Activated gamma-delta T cell treated with anti-CD3 and anti-CD28 coated beads, Interleukin-2, amount 50 U/mL, for 16 hours (primary cell): ENCODE results near the gene CEP72.

ENCODE experiments used
- DNase-seq: peaks from one replicate; pipeline ENCODE4 v3.0.0-alpha.2; 2020; ENCODE audit warnings: low read depth

Gene CEP72

GRCh38 chr5:658103-658502 lies 46.0 kb downstream of the CEP72 start:
- no peak for DNase-seq

GRCh38 chr5:659496-660263 lies 47.5 kb downstream of the CEP72 start:
- DNase-seq, result no peak

- DNase-seq, result no peak
Observed at GRCh38 chr5:660491-661030, 48.4 kb downstream of the CEP72 start.

- DNase-seq, result no peak
Observed at GRCh38 chr5:661891-662750, 50.0 kb downstream of the CEP72 start.

GRCh38 chr5:662751-663435 lies 50.8 kb downstream of the CEP72 start:
- DNase-seq, result no peak

- DNase-seq, result no peak
Observed at GRCh38 chr5:663436-664342, 51.5 kb downstream of the CEP72 start.

- DNase-seq, result no peak
Observed at GRCh38 chr5:664343-664993, 52.3 kb downstream of the CEP72 start.

- DNase-seq, result no peak
Observed at GRCh38 chr5:664994-665360, 52.8 kb downstream of the CEP72 start.

GRCh38 chr5:665541-665955 lies 53.4 kb downstream of the CEP72 start:
- no peak for DNase-seq

GRCh38 chr5:665956-666711 lies 54.0 kb downstream of the CEP72 start:
- no peak for DNase-seq

GRCh38 chr5:666816-667498 lies 54.8 kb downstream of the CEP72 start:
- no peak for DNase-seq

- DNase-seq, result no peak
Observed at GRCh38 chr5:668283-668995, 56.3 kb downstream of the CEP72 start.

GRCh38 chr5:669111-669841 lies 57.1 kb downstream of the CEP72 start:
- peak; percentile 25 for DNase-seq

GRCh38 chr5:669842-670395 lies 57.8 kb downstream of the CEP72 start:
- DNase-seq, result no peak

GRCh38 chr5:670396-671270 lies 58.5 kb downstream of the CEP72 start:
- DNase-seq, result no peak

- peak; percentile 45 for DNase-seq
Observed at GRCh38 chr5:671459-672328, 59.6 kb downstream of the CEP72 start.
